Right ventricle myocardium superior (tissue), 1 donor: ENCODE data around the gene NSMF. TPM values are rescaled to one million over a fixed set of nuclear protein-coding genes. Genes with fewer than 3 reads are reported as not detected.

Experiments used
- ATAC-seq: fragments of 200-7000 bp; cut with Tn5 transposase; one replicate; pipeline ENCODE4 v1.9.1; 2020; ENCODE audit warnings: mild to moderate bottlenecking; ENCODE audit not compliant: poor library complexity
- DNase-seq: peaks from one replicate; pipeline ENCODE4 v3.0.0-alpha.2; 2020
- intact Hi-C: fragments of 100-400 bp; cut with DNase I; formaldehyde crosslinking; loops from one replicate; pipeline ENCODE4 v1.11.2; 2022
- total RNA-seq: library from RNA; stranded (reverse); fragmentation: NEBNext Ultra II Directional; extraction: Animal tissue kit (Norgen Biotek cat#: 25700); gene quantifications from one replicate; pipeline ENCODE4 v1.2.1, GENCODE V29; 2021
- donor health status: DM: no; HTN: yes; CAD: no; lungs with severe emphysema.

NSMF gene
- total RNA-seq, 1 donor from 2014 or later = 10.0 TPM

DNA sequence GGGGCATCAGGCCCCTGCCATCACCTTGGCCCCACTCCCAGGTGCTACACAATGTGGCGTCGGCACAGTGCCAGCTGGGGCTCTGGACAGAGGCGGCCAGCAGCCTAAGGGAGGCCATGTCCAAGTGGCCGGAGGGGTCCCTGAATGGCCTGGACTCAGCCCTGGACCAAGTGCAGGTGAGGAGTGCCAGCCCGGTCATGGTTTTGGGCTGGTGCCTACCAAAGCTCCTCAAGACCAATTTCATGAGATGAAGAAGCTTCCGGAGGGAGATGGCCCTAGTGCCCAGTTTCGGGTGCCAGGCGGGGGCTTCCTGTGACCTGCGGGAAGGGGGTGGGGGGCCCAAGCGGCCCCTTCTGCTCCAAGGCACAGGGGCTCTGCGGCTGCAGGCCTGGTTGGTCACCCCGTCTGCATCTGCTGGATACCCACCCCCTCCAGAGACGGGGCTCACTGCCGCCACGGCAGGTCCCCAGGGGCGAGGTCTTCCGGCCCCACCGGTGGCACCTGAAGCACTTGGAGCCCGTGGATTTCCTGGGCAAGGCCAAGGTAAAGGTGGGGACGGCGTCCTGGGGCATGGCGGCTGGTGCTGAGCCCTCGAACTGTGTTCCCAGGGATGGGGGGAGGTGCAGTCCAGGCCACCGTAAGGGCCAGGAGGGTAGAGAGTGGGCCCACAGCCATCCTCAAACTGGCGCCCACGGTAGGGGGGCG, 30.1 kb downstream of the NSMF start:
- ATAC-seq = no peak
- intact Hi-C loops = no loop called here
- peak; percentile 41 for DNase-seq

DNA sequence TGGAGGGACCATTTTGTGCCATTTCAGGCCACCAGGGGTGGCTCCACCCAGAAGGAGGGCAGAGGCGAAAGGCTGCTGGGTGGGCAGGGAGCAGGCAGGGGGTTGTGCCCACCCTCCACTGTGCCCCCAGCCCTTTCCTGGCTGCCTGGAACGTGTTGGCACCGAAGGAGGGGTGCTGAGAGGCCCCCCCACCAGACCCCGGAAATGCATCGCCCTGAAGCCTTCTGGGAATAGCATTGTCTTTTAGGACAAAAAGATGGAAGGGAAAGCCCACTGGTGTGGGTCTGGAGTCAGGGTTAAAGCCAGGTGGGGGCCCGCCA, 30.9 kb downstream of the NSMF start:
- intact Hi-C loops = no loop called here
- DNase-seq = no peak
- ATAC-seq = no peak

DNA sequence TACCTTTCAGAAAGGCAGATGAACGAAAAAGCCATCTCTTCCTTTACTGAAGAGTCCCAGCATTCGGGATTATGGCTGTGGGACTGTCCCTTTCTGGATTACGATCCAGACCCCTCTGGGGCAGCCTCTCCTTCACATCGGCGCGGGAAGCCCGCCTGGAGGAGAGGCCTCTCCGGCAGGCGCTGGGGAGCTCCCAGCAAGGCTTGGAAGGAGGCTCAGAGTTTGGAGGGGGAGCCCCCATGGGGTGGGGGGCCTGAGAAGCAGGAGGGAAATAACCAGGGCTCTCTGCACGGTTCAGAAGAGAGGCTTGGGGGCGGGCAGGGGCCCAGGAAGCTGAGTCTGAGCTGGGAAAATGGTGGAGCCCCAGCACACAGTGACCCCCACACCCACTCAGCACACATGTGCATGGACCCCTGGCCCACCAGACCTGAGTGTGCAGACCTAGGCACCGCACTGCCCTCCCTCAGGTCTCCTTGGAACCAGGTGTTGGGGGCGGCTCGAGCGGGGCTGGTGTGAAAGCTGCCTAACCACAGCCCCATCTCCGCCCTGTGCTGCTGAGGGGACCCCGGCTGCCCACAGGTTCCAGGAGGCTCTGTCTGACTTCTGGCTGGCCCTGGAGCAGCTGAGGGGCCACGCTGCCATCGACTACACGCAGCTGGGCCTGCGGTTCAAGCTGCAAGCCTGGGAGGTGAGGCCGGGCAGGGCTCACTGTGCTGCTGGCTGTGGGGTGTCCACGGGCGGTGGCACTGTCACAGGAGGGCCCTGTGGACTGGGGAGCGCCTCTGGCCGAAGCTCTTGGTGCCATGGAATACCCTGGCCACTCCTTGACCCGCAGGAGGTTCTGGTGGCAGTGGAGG, 31.5 kb downstream of the NSMF start:
- intact Hi-C loops = no loop called here
- DNase-seq (peak; percentile 28), ATAC-seq (no peak)

DNA sequence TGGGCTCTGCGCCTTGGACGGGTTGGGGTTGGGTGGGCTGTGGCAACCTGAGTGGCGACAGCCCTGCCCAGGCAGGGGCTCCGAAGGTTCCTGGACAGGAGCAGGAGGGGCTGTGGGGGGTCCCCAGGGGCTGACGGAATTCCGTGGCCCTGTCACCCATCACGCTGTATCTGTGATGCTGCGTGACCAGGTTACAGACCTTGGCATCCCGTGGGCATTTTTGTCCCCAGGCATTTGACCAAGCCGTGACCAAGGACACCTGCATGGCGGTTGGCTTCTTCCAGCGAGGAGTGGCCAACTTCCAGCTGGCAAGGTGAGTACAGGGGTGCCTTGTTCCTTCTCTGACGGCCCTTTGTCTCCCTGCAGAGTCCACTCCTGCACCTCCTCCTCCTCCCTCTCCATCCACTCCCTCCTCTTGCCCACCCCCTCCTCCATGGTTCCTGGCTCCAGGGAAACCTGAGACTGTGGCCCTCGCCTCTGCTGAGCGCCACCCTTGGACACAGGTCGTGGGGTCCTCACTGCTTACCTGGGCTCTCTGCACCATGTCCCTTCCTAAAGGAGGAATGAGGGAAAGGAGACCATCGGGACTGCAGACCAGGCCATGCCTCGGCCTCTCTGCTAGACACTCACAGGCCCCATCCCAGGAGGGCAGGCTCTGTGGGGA, 33.0 kb downstream of the NSMF start:
- DNase-seq = peak; percentile 35
- intact Hi-C loops = no loop called here
- no peak for ATAC-seq

DNA sequence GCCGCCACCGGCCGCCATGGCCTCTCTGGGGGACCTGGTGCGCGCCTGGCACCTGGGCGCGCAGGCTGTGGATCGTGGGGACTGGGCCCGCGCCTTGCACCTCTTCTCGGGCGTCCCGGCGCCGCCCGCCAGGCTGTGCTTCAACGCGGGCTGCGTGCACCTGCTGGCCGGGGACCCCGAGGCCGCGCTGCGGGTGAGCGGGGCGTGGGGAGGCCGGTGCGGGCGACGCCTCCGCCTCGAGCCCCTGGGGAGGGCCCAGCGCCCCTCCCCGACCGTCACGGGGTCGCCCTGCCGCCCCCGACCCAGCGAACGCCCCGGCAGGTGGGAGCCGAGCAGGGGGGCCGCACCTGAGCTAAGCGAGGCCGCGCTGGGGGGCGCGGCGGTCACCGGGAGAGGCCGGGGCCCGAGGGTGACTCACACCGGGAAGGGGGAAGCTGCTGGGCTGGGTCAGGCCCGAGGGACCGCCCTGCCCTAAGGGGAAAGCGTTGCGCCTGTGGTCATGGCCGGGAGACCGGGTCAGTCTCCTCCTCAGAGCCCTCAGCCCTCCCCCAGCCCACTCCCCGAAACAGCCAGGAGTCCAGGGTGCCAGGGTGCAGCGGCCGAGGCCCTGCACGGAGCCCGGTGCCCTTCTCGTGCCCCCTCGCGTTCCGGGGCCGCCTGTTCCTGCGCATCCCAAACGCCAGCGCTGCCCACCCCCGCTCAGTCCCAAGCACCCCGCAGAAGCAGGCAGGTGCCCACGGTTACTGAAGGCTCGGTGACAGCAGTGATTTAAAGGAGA, 35.4 kb downstream of the NSMF start:
- DNase-seq = peak; percentile 50
- peak; percentile 8 for ATAC-seq
- intact Hi-C loops = no loop called here

DNA sequence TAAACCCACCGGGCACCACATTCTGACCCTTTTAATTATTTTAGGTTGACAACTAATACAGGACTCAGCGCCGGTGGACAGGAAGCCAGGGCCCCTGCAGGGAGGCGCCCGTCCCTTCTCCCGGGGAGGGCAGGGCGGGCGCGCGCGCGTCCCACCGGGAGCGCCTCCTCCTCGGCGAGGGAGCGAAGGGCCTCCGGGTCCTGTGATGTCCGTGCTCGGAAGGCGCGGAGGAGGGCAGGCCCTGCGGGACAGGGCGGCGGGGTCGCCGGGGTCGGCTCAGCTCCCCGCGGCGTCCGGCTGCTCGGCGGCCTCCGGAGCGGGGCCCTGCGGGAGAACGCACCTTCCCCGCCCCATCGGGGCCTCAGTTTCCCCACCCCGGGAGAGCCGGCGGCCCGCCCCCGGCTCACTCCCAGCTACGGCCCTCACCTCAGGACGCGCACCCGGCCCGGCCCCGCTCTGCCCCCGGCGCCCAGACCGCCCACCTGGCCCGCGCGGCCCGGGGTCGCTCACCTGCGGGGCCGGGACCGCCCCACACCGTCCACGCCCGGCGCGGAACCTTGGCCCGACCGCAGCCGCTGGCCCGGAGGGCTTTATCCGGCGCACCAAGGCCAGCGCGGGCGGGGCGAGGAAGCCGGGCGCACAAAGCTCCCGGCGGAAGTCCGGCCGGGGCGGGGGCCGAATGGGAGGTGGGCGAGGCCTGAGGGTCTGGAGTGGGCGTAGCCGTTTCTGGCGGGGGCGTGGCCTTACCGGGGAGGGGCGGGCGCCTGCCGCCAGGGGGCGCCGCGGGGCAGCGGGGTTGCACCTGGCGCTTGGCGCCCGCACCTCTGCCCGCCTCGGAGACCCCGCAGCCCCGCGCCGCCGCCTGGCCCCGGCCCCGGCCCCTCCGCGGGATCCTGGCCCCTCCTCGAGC, 36.3 kb downstream of the NSMF start, which contains the start of the genes EXD3 and NOXA1:
Gene EXD3 (minus strand): TSS at position 559 of the 910 bp plus-strand sequence. CDS start 27,805 bp downstream, outside the sequence.
Gene NOXA1 (plus strand): TSS at position 790 of the 910 bp plus-strand sequence. CDS start 137 bp downstream, outside the sequence.
- intact Hi-C loops = no loop called here
- peak; percentile 95 for DNase-seq
- peak; percentile 95 for ATAC-seq

DNA sequence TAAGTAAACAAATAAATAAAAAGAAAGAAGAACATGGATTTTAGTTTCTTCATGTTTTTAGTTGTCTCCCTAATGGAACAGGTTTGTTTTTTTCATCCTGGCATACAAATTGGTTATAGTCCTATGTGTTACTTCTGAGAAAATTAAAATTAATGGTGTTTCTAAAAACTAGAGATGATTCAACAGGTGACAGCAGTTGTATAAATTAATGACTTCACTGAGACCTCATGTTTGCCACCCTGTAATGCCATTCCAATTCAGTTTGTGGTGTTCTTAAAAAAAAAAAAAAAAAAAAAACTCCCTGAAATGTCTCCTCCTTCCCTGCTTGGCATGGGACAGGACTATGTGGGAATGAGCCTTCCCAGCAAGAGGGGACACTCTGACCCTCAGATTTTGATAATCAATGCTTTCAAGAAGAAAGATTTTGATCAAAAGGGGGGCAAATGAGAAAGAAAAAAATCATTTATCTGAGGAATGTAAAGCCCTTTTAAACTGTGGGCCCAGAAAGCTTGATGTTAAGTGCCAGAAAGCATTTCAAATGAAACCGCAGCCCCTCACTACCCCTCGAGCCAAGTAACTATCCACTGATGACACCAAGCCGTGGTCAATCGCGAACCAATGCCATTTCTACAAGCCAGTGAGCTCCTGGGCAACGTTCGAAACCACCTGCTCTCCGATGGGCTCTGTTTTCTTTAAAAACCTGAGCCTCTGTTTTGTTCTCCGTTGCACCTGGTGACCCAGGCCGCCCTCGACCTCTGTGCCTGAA, 37.1 kb downstream of the NSMF start:
- ATAC-seq (no peak), DNase-seq (no peak)
- intact Hi-C loops = no loop called here

DNA sequence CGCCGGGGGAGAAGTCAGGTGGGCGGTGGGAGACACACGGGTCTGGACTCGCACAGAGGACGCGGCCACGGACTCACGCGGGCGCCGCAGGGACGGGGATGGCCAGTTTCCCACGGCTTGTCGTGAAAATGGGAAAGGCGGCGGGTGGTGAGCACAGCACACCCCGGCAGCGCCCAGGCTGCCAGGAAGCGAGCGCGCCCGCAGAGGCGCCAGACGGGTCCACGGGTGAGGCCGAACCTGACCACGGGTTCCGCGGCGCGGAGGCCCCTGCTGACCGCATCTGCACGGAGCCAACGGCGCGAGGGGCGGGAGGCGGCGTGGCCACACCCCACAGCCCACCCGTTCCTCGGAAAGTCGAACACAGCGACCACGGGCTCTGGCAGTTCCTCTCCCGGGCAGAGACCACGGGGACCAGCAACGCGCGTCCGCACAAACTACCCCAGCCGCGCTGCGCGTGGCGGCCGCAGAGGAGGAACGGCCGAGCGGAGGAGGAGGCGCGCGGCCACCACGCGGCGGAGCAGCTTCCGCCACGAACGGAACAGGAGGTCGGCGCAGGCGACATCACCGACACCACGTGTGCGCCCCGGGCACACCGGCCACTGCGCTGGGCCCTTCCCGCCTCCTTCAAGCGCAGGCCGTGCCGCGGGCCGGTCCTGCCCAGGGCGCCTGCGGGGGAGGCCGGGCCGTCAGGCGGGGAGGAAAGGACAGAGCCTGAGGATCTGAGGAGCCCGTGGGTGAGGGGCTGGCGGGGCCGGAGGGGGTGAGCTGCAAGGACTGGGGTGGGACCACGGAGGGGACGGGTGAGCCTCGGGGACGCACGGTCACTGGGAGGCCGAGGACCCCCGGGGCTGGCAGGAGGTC, 41.7 kb downstream of the NSMF start:
- DNase-seq (peak; percentile 49), ATAC-seq (peak; percentile 39)
- intact Hi-C loops = no loop called here

DNA sequence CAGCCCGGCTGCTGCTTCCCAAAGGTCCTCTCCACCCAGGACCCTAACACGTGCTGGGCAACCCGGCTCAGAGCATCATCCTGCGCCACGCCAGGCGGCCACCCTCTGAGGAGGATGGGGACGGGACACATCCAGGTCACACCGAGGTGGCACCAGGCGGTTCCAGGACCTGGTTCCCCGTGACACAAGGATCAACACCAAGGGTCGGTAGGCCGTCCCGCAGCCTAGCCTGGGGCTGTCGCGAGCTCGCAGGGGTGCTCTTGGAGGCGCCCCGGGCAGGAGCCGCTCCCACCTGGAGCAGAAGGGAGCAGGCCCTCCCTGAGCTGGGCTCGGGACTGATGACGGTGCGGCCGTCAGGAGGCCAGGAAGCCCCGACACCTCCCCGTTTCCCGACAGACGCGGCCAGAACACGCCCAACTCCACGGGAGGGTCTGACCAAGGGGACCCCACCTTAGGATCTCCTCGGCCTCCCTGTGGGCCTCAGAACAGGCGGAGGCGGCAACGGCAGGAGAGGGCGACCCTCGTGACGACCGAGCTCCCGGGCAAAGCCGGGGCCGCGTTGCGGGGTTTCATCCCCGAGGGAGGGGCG, 42.5 kb downstream of the NSMF start:
- no peak for ATAC-seq
- peak; percentile 34 for DNase-seq
- intact Hi-C loops = no loop called here

DNA sequence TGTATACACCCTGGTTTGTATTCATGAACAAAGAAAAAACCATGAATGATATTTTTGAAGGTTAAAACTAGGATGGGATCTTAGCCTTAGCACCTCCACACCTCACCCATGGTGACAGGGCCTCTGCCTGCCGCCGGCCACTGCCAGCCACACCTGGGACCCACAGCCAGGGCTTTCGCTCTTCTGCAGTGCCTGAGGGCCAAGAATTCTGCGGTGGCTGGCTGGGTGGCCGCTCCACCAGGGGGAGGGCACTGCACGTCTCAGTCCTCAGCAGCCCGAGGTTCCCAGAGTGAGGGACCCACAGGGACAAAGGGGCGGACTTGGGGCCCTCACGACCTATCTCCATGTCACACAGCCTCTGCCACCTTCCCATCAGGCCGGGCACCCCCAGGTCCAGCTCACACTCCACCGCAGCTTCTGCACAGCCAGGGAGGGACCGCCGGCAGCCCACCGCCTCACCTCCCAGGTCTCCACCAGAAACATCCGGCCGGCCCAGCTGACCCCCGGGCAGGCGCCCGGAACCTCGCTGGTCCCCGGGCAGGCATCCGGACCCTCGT, 43.0 kb downstream of the NSMF start:
- intact Hi-C loops = no loop called here
- ATAC-seq (no peak), DNase-seq (peak; percentile 32)

DNA sequence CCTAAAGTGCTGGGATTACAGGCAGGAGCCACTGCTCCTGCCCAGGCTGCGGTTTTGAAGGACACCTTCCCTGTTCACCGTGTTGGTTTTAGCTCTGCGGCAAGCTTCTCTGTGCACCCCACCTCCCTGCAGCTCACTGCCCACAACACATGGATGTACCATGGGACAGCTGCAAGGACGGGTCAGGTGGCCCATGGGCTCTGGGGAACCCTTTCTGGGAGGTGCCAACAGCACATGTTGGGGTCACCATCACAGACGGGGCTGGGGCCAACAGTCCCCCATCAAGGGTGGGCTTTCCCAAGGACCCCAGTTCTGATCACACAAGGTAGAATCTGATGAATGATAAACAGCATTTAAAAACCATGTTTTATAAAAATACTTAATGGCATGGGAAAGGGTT, 43.7 kb downstream of the NSMF start:
- DNase-seq (no peak), ATAC-seq (no peak)
- intact Hi-C loops = no loop called here

DNA sequence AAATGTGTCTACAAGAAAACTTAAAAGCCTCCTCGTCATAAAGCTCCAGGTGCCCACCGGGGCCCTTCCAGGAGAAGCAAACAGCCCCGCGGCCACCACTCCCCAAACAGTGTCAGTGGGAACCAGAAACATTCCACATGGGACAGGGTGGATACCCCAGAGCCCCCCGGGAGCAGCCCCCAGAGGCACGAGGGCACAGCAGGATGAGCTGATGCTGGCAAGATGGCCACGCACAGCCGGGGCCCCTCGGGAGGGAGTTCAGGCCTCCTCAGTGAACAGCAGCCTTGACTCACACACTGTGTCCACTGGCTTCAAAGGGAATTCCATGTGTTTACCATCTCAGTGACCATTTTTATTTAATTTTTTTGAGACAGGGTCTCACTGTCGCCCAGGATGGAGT, 46.7 kb downstream of the NSMF start:
- DNase-seq = peak; percentile 25
- ATAC-seq = no peak
- intact Hi-C loops = no loop called here

DNA sequence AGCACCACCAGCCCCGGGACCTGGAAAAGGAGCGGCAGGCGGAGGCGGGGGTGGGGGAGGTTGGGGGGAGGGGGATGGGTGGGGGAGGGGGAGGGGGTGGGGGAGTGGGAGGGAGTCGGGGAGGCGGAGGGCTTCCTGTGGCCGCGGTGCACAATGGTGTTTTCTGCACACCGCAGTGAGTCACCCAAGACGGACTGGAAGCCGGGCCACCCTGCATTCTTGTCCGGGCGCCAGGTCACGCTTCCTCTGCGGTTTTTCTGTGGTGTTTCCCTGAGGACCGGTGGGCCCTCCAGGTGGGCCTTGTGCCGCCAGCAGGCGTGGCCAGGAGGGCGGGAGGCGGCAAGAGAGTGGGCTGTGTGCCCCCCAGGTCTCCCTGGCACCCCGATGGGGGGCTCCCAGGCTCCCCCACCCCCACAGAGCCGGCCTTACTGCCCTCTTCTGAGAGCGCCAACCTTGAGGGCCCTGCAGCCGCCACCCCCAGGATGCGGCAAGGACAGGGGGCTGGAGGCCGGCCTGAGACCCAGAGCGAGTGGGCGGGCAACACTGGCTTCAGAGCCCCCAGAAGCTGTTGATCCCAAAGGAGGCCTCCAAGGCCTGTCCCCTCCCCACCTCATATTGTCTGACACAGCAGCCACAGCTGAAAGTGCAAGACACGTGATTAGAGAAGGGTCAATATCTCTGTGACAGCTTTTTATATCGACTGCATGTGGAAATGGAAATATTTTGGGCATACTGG, 47.3 kb downstream of the NSMF start:
- peak; percentile 81 for DNase-seq
- peak; percentile 4 for ATAC-seq
- intact Hi-C loops = no loop called here

DNA sequence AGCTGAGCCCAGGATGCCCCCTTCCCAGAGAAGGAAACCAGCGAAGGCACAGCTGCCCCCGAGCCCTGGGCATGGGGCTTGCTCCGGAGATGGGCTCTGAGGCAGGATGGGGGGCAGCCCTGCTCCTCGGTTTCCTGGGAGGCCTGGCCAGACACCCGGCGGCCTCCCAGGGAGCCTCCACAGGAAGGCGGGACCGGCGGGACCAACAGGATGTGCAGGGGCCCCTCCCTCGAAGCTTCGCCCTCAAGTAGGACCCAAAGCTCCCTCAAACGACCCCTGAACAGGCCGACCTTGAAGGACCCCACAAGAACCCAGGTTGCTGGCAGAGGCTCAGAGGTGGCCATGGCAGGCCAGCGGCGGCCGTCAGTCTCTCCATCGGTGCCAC, 47.9 kb downstream of the NSMF start:
- intact Hi-C loops = no loop called here
- peak; percentile 43 for DNase-seq
- ATAC-seq = no peak

DNA sequence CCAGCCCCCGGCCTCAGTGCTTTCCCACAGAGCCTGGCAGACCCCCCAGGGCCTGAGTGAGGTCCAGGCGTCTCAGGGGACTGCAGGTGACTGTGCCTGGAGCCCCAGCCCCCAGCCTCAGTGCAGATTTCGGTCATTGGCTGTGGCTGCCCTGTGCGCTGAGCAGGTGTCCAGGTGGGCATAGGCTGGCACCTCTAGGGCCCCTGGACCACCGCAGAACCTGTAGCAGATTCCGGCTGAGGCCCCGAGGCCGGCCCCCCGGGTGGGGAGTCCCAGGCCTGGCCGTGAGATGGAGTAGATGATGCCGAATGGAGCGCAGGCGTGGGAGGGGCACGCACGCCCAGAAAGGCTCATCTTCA, 48.3 kb downstream of the NSMF start:
- intact Hi-C loops = no loop called here
- no peak for ATAC-seq
- no peak for DNase-seq
